Hypothalamus (tissue), 51 donors: ENCODE results near the gene LMBR1.

ENCODE experiments used
- DNase-seq, 51 donors: peaks; one replicate each; lab custom pipeline; 2025; lab: John Stamatoyannopoulos, UW

LMBR1 gene

DNA sequence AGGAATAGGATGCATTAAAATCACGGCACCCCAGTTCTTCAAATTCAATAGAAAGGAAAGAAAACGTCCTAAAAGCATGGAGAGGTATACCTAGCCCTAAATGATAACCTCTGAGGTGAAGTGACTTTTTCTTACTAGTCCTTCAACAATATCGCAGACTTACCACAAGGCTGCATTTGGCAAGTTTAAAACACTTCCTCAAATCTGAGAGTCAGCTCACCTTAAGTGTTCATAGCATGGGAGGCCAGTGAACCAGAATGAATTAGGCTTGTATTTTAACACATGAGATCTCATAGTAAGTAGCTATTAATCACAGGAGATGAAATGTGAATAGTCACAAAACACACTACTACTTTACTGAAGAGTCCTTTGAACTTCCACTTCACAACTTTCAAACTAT, 128.2 kb downstream of the LMBR1 start:
- no peak for DNase-seq

DNA sequence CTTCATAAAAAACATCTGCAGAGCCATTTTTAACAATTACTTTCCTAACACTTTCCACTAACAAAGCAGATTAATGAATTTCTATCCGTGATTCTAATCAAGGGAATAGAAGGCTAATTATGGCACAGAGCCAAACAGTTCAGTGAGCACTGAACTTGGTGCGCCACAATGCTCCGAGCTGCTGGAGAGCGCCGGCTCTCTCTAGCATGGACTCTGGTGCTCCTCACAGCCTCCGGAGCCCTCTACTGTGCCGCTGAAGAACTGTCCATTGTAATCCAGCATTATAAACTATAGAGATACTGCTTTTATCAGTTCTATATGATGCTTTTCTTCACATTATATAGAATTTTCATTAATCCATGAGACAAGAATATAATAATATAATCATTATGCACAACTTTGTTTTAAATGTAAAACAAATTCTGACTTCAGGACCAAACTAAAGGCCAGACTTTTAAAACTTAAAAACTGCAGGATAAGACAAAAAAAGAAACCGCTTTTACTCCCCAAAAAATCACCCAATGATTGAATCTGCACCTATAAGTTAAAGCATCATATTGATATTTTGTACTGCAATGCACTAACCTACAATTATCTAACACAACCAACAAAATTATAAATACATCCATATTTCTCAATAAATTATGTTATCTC, 128.8 kb downstream of the LMBR1 start:
- peak in 42 of 51 donors; percentile 1 to 80 (median 46) for DNase-seq

DNA sequence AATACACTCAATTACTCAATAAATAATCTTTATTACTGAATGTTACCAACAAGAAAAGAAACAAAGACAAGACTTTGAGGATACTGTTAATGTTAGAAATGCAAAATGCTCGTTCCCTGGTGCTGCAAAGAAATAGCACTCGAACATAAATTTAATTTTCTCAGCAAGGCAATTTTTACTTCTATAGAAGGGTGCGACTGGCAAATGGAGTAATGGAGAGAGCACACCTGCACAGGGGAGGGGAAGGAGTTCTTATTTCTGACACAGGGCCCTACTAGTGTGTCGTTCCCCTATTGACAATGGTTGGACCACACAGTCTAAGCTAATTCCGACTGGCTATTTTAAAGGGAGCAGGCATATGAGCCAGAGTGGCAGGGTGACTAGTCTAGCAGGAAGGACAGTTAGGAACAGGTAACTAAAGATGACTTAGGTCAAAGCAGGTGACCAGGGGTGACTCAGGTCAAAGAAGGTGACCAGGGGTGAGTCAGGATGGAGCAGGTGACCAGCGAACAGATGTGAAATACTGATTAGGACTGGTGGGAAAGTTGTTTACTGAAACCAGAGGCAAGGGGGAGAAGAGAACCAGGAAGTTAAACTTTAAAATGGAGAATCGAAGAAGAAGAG, 133.3 kb downstream of the LMBR1 start:
- no peak for DNase-seq

DNA sequence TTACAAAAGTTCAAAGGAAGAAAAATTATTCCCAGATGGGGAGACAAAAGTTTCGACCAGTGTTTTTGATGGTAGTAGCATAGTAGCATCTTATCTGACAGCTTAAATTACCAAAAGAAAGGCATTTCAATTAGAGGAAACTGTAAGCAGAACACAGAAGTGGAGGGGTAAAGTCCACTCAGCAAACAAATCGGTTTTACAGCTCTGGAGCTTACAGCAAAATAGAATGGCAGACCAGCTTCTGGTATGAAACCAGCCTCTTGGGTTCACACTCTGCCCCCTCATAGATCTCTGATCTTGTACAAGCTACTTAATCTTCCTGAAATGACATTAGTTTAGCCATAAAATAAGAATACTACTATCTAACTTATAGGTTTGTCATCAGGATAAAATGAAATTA, 133.8 kb downstream of the LMBR1 start:
- no peak for DNase-seq

DNA sequence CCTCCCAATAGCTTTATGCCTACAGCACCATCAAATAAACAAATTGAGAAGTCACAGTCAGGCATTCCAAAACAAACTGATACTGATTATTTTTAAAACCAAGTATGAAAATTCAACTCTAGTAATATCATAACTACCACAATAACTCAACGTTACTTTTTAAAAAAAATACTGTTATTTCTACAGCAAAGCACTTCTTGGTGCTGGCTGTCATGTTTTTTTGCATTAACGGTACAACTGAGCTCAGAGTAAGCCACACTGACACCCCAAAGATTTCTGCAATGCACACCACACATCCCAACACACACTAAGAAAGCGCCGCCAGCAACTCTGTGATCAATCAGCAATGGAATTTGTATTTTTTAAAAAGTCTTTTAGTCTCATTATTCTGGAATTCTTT, 138.8 kb downstream of the LMBR1 start:
- DNase-seq = no peak

DNA sequence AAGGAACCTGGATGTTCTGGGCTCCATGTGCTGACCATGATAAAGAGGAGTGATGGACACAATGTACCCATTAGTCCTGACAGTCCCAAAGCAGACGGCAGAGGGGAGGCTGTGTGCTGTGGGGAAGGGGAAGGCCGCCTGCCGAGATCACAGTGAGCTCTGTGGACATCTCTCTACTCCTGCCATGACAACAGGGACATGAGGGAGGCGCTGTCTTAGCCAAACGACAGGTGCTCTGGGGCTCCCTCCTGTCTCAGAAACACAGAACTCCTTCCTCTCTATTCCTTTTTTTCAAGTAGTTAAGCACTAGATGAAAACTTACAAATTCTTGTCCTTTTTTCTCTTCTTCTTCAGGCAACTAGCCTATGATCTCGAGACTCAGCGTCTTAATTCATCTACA, 139.4 kb downstream of the LMBR1 start:
- DNase-seq = no peak

DNA sequence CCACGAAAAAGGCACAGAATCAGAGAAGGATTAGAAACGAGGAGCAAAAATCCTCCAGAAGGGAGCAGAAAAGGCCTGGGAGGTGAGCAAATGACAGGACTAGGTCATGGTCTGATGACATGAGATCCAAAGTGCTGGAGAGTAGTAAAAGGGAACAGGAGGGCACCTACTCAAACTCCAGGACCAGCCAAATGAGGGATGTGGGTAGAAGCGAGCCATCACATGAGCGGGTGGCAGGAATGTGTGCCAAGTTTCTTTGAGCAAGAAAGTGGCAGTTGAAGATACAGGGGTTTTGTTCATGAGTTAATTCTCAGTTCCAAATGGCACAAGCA, 139.8 kb downstream of the LMBR1 start:
- DNase-seq = no peak

DNA sequence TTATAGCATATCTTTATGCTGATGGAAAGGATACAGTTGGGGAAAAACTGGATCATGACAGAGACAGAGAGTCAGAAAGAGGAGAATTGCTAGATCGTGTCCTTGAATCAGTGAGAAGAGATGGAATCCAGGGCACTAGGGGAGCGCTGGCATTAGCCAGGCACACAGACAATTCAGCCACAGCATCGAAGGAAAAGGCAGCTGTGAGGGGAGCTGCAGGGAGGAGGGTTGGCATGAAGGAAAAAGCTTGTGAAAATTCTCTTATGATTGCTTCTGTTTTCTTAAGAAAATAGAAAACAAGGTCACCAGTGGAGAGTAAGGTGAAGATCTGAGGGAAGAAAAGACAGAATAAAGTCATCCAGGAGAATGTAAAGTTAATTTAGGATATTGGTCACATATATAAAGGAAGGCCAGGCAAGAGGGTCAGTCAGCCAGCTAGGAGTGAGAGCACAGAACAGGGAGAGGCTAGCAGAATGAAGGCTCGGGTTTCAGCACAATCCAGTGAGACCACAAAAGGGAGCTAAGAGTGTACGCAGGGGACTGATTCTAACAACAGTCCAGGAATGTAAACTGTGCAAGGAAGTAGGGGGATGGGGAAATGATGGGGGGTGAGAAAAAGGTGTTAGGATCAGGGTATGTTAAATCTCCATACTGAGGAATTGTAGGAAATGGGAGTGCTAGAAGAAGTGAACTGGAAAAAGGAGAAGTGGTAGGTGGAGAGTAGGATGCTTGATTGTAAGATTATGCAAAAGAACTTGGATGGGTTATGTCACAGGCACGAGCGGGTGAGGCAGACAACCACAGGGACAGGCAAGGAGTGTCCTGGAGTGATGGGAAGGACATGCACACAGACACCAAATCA, 140.4 kb downstream of the LMBR1 start:
- no peak for DNase-seq

DNA sequence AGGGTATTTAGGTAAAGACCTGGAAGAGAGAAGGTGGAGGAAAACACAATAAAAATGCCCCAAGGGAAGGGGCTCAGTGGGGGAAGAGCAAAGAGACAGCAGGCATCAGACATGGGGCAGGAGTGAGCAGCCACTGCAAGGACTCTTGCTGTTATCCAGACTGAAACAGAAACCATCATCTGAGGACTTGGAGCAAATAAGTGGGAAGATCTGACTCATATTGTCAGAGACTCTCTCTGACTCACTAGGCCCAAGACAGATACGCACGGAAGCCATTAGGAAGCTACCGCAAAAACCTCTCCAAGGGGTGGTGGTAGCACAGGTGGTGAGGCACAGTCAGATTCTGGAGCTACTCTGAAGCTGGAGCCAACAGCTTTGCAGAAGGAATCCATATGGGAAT, 141.7 kb downstream of the LMBR1 start:
- peak in 1 of 51 donors; percentile 7 for DNase-seq

DNA sequence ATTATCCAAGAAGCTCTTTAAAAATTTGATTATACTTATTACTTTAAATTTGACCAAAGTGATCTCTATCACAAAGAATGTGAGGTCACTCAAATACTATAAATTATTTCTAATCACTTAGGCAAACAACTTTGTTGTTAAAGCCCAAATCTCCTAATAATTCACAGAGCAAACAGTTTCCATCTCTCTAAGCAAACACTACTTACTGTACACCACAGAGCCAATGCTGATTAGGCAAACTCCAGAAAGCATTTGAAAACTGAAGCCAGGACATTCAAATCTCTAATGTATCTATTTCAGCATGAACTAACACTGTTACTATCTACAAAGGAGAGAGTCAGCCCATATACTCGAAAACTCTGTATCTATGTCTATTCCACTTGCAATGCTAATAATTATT, 145.3 kb downstream of the LMBR1 start:
- DNase-seq = no peak

DNA sequence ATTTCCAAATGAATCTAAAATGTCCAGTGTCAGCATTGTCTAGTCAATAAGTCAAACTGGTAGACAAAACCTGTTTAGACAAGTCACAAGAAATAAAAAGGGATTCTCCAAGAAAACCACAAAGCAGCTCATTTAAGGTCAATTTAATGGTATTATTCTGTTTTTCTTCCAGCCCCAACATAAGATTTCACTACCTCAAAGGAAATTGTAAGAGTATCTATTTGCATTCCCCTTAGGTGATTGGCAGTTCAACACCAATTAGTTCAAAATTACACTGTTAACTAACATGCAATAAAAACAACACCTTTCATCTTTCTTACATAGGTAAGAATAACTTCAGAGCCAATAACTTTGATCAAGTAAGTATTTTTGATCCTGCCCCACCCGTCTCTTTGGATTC, 146.1 kb downstream of the LMBR1 start:
- no peak for DNase-seq

DNA sequence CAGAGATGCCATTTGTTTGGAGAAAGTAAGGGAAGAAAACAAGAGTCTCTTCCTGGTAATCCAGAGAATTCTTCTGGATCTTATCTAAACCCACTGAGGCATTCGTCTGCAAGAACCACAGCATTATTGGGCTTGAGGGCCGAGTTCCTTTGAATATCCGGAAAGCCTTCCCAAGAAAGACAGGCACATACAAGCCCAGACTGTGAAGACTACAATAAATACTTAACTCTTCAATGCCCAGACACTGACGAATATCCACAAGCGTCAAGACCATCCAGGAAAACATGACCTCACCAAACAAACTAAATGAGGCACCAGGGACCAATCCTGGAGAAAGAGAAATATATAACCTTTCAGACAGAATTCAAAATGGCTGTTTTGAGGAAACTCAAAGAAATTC, 153.4 kb downstream of the LMBR1 start:
- no peak for DNase-seq

DNA sequence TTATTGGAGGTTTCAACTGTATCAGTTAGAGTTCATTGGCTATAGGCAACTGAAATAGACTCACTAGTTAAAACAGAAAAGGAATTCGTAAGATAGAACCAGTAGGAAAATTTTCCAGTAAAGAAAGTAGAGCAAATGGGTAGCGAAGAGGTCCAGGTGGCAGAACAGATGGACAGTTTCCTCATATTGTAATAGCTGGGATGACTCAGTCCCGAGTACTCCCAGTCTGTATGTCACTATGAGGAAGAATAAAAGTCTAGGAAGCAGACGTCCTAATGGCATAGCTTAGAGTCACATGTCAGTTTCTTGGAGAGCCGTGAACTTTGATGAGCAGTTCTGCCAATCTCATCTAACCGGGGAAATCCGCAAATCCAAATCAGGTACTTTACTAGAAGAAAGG, 157.1 kb downstream of the LMBR1 start:
- no peak for DNase-seq

DNA sequence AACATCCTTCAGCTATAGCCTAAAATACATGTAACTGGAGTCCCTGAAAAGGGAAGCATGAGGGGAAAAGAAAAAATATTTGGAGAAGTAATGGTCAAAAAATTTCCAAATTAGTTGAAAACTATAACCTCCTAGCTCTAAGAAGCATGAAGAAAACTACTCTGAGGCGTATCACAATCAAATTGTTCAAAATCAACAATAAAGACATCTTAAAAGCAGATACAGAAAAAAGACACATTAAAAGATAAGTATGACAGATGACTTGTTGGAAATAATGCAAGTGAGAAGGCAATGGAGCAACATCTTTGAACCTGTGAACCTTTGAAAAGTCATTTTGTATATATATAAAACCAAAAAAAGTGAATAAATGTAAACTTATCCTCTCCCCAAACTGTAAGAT, 159.3 kb downstream of the LMBR1 start:
- no peak for DNase-seq

DNA sequence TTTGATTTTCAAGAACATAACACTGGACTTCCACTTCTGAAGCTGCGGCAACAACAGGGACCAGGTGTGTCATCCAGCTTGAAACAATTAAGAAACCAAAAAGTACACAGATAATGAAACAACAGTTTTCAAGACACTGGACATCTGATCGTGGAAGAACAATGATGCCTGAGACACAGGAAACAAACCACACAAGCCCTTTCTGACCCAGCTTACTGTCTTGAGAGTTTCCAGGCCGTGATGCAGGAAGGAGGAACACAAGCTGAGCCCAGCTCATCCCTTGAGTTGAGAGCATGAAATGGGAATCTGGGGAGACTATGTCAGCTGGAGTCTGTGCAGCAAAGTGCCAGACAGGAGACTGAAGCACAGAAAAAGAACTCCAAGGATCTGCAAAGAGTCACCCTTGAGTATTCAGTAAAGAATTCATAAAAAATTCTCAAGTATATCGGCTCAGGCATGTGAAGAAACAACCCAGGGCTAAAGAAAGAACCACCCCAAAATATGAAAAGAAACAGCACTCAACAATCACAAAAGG, 160.8 kb downstream of the LMBR1 start:
- DNase-seq = no peak

DNA sequence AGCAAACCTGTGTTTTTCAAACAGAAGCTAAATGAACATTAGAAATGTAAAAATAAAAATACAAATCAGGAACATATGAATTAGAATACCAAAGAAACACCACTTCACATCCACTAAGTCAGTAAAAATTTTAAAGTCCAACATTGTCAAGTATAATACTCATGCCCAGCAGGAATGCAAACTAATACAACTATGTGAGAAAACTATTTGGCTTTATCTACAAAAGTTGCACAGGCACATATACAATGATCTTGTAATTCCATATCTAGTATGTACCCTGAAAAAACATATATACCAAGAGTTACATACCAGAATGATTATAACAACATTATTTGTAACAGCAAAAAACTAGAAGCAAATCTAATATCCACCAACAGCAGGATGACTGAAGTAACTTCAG, 161.3 kb downstream of the LMBR1 start:
- no peak for DNase-seq

DNA sequence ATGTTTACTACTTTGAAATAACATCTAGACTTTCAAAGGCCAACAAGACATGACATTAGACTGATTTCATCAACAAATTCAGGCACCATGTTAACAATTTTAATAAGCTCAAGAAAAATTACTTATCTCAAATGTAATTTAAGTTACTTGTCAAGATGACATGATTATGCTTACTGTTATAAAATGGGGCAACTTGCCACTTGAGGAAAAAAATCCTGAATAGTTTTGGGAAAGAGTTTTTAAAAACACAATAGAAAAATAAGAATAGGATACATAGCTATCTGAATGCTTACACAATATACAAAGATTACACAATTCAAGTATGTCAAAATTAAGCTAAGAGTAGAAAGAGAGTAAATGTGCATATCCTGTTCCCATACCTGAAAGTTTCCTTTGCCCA, 167.0 kb downstream of the LMBR1 start:
- no peak for DNase-seq

DNA sequence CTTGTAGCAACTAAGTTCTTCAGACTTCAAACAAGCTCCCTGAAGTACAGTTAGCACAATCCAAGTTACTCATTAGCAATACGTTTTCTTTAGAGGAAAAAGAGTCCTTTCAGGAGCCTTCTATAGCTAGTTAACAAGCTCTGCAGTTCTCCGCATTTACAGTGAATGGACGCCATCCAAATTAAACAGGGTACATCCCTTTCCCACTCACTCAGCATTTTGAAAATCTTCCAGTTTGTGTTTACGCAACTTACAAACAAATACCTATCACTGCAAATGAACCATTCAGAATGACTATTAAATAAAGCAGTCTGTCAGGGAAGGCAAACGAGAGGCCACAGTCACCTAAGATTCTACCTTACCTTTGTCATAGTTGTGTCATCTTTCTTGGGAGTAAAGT, 167.9 kb downstream of the LMBR1 start:
- peak in 1 of 51 donors; percentile 2 for DNase-seq

DNA sequence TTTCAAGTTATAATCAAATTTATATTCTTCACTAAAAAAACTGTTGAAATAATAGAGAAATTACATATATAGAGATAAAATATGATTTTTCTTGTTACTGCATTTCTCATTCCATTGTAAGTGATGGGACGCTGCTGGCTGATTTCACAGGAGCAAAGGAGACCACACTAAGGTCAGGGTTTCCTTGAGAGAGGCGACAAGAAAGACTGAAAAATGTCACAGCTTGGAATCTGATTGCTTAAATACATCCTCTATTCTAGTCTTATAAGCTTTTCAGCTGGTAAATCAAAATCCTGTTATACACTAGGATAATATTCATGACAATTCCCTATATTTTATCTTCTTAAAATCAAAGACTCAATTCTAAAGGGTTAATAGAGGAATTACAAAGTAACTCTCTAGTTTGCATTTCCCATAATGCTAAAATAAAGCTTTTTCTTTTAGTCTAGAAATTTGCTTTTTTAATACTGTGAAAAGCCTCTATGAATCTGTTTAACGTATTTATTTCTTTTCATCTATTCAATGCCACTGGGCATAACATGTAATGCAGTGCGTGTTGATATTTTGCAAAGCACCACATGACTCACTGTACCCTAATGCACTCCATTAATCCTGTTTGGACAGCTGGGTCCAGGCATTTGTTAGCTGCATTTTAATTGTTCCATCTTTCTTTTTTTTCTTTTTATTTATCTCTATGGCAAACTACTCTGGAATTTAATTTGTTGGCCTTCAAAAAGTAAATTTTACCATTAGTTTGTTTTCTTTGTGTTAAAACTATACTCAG, 170.7 kb downstream of the LMBR1 start:
- no peak for DNase-seq

DNA sequence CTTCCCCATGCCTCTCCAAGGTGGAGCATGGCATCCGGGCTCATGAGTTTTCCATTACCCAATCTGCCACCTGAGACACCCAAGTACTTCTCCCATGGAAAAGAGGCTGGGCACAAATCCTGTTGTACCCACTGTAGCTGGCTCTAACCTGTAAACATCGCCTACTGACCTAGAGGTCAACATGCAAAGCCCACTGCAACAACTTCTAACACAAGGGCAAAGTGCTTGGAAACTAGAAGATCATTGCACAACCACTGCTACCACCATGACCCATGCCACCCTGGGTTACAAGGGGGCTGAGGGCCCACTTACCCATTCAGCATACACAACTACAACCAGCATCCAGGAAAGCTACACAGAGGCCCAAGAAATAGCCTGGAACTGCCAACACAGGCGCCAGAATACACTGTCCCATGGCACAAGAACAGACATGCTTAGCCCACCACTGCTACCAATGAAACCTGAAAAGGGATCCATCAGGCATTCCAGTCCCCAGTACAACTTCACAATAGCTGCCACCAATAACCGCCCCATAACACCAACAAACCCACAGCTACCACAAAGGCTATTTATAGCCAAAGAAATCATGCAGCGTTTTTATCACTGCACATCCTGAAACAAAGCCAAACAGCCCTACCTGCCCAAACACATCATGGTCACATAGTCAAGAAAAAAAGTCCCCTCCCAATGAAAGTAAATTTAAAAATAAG, 189.1 kb downstream of the LMBR1 start:
- DNase-seq = no peak
